COLO829 (cell line): Measurements from ENCODE around the gene ME1.
"Not testable (repeated sequence)": the region's sequence is repeated elsewhere in the genome, so short reads cannot be mapped to it uniquely, and the experiment has no call there.

Experiments used
- DNase-seq: peaks from one replicate; pipeline ENCODE4 v3.0.0; 2012; ENCODE audit warnings: low spot score

The ME1 gene

GRCh38 chr6:83256719-83257118, 174.1 kb downstream of the ME1 start:
- DNase-seq: not testable (repeated sequence)

DNA sequence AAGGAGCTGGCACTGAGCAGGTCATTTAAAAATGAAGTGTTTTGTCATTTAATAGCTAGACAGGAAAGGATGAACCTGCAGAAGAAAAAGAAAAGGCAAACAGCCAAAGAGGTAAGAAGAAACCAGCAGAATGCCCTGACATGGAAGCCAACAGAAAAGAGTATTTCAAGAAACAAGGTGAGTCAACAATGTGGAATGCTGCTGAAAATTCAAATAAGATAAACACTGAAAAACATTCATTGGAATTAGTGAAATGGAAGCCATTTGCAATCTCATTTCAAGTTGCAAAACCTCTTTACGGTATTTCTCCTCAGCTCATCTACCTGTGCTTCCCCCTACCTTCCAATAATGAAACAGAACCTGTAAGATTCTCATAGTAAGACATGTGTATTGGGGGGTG, 178.1 kb downstream of the ME1 start:
- no peak for DNase-seq

GRCh38 chr6:83250235-83250634, 180.6 kb downstream of the ME1 start:
- no peak for DNase-seq

GRCh38 chr6:83247471-83247870, 183.4 kb downstream of the ME1 start:
- no peak for DNase-seq

GRCh38 chr6:83231146-83231545, 199.7 kb downstream of the ME1 start:
- DNase-seq: no peak

DNA sequence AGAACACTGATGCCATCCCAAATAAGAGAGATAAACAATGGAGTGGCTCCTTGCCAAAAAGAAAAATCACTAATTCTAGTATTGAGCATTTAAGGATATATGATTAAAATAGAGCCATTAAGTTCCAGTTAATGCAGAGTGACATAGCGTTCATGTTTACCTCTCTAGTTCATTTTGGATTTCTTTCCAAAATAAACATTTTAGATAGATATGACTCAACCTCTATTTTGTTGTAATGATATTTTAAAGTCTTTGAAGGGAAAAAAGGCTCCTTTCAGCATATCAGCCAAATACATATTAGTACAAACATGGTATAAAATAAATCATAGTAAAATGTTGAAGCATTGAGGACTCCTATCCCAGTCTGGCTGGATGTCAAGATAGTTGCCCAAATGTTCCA, 204.3 kb downstream of the ME1 start:
- DNase-seq: no peak

DNA sequence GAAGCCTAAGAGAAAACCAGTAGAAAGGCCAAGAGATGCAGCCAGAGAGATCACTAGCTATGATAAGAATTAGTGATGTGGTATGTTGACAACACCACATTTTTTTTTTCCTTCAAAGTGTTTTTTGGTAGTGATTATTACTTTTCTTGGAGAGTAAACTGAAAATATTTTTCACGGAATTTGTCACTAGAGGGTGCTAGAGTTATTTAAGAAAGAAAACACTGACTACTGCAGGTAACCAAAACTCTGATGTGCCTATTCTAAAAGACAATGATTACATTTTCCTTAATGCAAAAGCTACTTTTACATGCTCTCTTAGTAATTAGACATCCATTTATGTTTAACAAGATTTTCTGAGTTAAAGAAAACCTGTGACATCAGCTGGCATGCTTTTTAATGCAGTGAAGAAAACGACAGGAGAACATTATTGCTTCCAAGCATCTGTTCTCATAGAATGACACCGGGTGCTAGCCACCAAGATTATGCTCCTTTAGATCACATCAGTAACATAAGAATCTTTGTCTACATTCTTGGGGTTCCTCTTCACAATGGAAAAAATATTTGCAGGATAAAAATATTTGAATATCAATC, 208.9 kb downstream of the ME1 start:
- DNase-seq: peak; percentile 42

DNA sequence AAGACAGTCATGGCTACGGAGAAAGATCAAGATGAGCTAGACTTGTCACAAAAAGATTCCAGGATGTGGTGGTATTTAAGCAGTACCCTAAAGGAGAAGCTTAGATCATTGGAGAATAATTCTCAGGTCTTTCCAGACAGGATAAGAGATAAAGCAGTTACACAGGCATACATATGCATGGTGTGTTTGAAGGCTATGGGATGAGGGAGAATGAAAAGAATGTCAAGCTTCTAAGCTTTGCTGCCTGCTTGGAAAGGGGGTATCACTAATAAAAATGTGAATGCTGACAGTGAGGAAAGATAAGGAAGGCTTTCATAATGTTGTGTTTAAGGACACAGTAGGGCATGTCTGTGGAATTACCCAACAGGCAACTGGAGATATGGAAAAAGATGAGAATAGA, 209.6 kb downstream of the ME1 start:
- no peak for DNase-seq

DNA sequence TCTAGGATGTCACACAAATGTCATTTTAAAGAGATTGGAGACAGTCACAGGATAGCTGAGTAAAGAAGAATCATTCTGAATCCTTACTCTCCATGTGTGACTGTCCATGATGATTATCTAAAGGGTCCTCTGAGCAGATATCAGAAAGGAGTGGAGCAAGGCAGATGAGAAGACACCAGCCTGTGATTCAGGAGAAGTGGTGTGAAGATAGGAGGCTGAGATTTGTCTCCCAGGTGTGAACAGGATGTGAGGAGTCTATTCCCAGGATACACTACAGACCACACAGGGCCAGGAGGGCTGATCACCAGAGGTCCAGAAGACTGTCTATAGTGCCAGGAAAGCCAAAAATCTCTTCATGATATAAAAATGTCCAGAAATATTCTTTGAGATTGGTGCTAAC, 210.7 kb downstream of the ME1 start:
- DNase-seq: no peak

DNA sequence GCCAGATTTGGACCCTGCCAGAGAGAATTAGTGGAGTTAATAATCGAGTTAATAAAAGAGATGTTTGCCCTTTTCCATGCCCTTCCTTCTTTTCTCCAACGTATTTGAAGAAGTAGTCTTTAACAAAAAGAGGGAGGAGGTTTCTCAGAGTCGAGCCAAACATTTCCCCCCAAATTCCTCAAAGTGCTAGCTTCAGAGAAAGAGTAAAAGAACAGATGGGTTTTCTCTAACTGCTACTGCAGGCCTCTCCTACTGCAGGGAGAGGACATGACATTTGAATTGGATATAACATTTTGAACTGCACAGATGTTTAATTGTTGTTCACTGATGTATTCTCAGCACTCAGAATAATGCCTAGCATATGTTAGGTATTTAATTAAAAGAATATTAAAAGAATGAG, 212.2 kb downstream of the ME1 start:
- no peak for DNase-seq

DNA sequence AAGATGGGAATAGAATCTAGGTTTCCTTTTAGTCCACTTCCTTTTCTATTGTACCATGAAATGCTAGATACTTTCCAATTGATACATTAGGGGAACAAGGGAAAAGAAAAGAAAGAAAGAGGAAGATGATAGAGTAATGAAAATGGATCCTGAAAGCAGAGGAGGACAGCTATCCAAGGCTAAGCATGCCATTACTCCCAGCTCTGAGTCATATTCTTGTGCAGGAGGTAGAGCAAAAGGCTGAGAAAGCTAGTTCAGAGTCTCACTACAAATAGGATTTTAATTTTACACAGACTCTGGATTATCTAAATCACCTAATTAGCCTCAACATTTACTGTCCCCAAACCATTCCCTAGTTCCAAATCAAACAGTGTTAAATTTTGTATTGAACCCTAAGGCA, 214.0 kb downstream of the ME1 start:
- no peak for DNase-seq

- DNase-seq: peak; percentile 24
Measured at GRCh38 chr6:83215131-83216047, 215.5 kb downstream of the ME1 start.

DNA sequence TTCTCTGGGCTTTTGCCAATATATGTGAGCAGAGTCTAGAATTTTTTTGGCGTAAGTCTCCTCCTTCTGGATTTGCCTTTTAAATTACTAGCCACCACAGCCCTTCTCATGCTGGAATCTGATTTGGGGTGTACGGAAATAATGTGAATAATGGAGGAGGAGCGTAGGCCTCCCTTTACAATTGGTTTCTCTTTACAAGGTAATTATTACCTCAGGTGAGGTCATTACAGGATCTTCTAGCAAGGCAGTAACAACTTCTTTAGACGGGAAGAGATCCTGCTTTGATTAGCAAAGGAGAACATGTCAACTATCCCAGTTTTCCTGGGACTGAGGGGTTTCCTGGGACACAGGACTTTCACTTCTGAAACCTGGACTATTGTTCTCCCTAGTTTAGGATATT, 228.8 kb downstream of the ME1 start:
- no peak for DNase-seq

DNA sequence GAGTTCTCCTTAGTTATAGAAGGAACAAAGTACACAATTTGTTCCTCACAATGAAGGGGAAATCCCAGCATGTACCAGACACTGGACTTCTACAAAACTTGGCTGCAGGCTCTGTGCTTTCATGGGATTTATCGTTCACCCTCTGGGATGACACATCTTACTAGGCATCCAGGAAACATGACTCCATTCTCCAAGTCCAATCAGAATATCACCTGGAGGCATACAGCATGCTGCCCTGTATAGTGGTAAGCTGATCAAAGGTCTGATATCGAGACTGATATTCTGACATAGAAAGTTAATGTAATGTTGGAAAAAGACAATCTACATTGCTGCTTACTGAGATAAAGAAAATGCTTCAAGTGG, 231.0 kb downstream of the ME1 start:
- DNase-seq: no peak

GRCh38 chr6:83199173-83199862, 231.5 kb downstream of the ME1 start:
- DNase-seq: no peak

GRCh38 chr6:83198486-83199172, 232.2 kb downstream of the ME1 start:
- DNase-seq: no peak

- DNase-seq: no peak
Measured at GRCh38 chr6:83193747-83194566, 236.9 kb downstream of the ME1 start.

DNA sequence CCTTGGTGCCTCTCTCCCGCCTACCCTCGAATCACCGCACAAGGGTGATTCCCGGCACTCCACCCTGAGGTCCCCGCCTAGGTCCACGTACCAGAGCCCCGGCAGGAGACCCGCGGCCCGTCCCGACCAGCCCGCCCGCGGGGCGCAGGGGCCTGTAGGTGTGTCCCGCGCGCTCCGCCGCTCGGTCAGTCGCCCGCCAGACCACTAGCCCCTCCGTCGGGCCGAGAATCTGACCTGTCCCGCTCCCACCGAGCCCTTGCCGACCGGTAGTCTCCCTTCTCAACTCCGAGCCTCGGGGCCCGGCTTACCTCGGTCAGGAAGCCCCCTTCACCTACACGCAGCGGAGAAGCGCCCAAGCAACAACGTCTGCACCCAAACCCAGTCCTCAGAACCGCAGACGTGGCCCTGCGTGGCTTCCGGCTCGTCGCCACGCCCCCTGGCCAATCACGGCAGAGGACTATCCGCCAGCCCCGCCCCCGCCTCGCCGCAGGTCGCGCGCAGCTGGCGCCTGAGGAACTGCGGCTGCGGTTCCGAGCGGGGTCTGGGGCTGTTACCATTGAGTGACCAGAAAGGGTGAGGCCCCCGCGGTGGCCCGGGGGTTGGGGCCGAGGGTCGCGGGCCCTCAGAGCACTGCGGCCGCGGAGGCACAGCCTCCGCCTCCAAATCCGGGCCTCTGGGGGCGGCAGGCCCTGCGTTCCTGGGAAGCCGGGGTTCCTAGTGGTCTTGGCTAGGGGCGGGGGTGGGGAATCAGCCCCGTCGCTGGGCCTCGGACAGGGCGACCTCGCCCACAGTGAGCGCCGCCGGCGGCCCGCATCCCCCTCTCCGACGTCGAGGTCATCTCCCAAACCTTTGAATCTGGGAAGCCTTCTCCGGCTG, 237.7 kb downstream of the ME1 start, which contains the start of the genes PGM3 and RWDD2A:
PGM3 (minus strand) TSS at position 395 of the 876 bp plus-strand sequence. CDS start 2,253 bp downstream, outside the sequence.
RWDD2A (plus strand) TSS at position 487 of the 876 bp plus-strand sequence. CDS start 1,095 bp downstream, outside the sequence.
- DNase-seq: peak; percentile 86

- DNase-seq: no peak
Measured at GRCh38 chr6:83192456-83192855, 238.4 kb downstream of the ME1 start.

- DNase-seq: not testable (repeated sequence)
Measured at GRCh38 chr6:83191974-83192373, 238.9 kb downstream of the ME1 start.
